SK-N-SH (cell line): Measurements from ENCODE around the gene BCL7C. TPM values are rescaled to one million over a fixed set of nuclear protein-coding genes. Genes with fewer than 3 reads are reported as not detected.

ENCODE experiments used
- CTCF ChIA-PET: fragments of 300-600, 350-600 bp; formaldehyde crosslinking; extraction: SDS; loops from one replicate; lab custom pipeline; 2021; lab: Yijun Ruan, JAX
- POLR2A ChIA-PET: fragments of 350-600 bp; sonication (Branson Sonifier 250); formaldehyde crosslinking; extraction: SDS; loops from one replicate; lab custom pipeline; 2020; ENCODE audit warnings: antibody characterized with exemption, inconsistent platforms; lab: Yijun Ruan, JAX
- DNase-seq: peaks from one replicate; pipeline ENCODE4 v3.0.0; 2012
- H2AFZ ChIP-seq: fragments of 200-600 bp; sonication (generic); 2 replicates; pipeline ENCODE4 v1.8.1; 2016; ENCODE audit warnings: antibody characterized with exemption, mild to moderate bottlenecking, low read depth
- H3F3A ChIP-seq: fragments of 200-600 bp; sonication (generic); replicated peaks from 2 replicates; pipeline ENCODE3; 2016; ENCODE audit warnings: antibody characterized with exemption, mild to moderate bottlenecking; ENCODE audit not compliant: insufficient read depth
- H3K27ac ChIP-seq, 2 experiments: fragments of 200-500 bp in 1 of 2; fragments of 200-600 bp in 1 of 2; sonication (Bioruptor generic) in 1 of 2; sonication (generic), shearing (Covaris generic) in 1 of 2; 2 replicates each; pipeline versions ENCODE4 v1.5.1 to v1.6.1; 2014 to 2016; ENCODE audit warnings: low read depth in 2 of 2, inconsistent platforms in 1 of 2, low read length in 1 of 2, mild to moderate bottlenecking in 1 of 2, mixed read lengths in 1 of 2
- H3K27me3 ChIP-seq: fragments of 200-600 bp; sonication (generic), shearing (Covaris generic); 2 replicates; pipeline ENCODE4 v1.6.1; 2016; ENCODE audit warnings: mixed run types; ENCODE audit not compliant: insufficient read depth
- H3K36me3 ChIP-seq, 2 experiments: fragments of 200-500 bp in 1 of 2; fragments of 200-600 bp in 1 of 2; sonication (Bioruptor generic) in 1 of 2; sonication (generic) in 1 of 2; replicated peaks in 1 of 2; 2 replicates each; pipeline versions ENCODE3 to v1.5.1; 2014 to 2016; ENCODE audit warnings: low read length in 1 of 2, mild to moderate bottlenecking in 1 of 2; ENCODE audit not compliant: insufficient read depth in 2 of 2, control insufficient read depth in 1 of 2
- H3K4me1 ChIP-seq, 2 experiments: fragments of 200-500 bp in 1 of 2; fragments of 200-600 bp in 1 of 2; sonication (Bioruptor generic) in 1 of 2; sonication (generic), shearing (Covaris generic) in 1 of 2; 2 replicates each; pipeline versions ENCODE4 v1.5.1 to v1.6.1; 2014 to 2016; ENCODE audit warnings: low read depth in 1 of 2, low read length in 1 of 2, mixed run types in 1 of 2; ENCODE audit not compliant: insufficient read depth in 2 of 2, control insufficient read depth in 1 of 2
- H3K4me2 ChIP-seq: fragments of 200-600 bp; sonication (generic), shearing (Covaris generic); 2 replicates; pipeline ENCODE4 v1.6.1; 2017; ENCODE audit warnings: mixed run types
- H3K4me3 ChIP-seq, 2 experiments: fragments of 200-500 bp in 1 of 2; fragments of 200-600 bp in 1 of 2; sonication (Bioruptor generic) in 1 of 2; sonication (generic), shearing (Covaris generic) in 1 of 2; 2 replicates each; pipeline versions ENCODE4 v1.5.1 to v1.8.1; 2014 to 2016; ENCODE audit warnings: low read depth in 2 of 2, inconsistent platforms in 1 of 2, low read length in 1 of 2, mild to moderate bottlenecking in 1 of 2, mixed read lengths in 1 of 2, moderate library complexity in 1 of 2
- H3K79me2 ChIP-seq: fragments of 200-600 bp; sonication (generic); 2 replicates; pipeline ENCODE4 v1.8.1; 2017; ENCODE audit warnings: mild to moderate bottlenecking; ENCODE audit not compliant: insufficient read depth
- H3K9ac ChIP-seq: fragments of 200-600 bp; sonication (generic); 2 replicates; pipeline ENCODE4 v1.6.1; 2017; ENCODE audit warnings: mixed run types
- H3K9me2 ChIP-seq: fragments of 200-600 bp; sonication (generic); 2 replicates; pipeline ENCODE4 v1.6.1; 2017; ENCODE audit warnings: mixed run types
- H3K9me3 ChIP-seq: fragments of 200-600 bp; sonication (generic); 2 replicates; pipeline ENCODE4 v1.6.1; 2017; ENCODE audit warnings: mixed run types, mild to moderate bottlenecking, moderate library complexity
- H4K20me1 ChIP-seq: fragments of 200-600 bp; sonication (generic); 2 replicates; pipeline ENCODE4 v1.6.1; 2017; ENCODE audit warnings: mild to moderate bottlenecking, mixed run types; ENCODE audit not compliant: insufficient read depth
- CHD2 ChIP-seq: fragments of 150-350 bp; IDR thresholded peaks from 2 replicates; pipeline ENCODE4 v1.6.1; 2018; ENCODE audit warnings: low read length; ENCODE audit not compliant: partially characterized antibody
- EZH2phosphoT487 ChIP-seq: fragments of 200-600 bp; sonication (generic); IDR thresholded peaks from 2 replicates; pipeline ENCODE4 v1.6.1; 2017; ENCODE audit warnings: low read depth, mixed run types, mild to moderate bottlenecking, antibody characterized with exemption, moderate library complexity, borderline replicate concordance
- FOSL2 ChIP-seq: IDR thresholded peaks from 2 replicates; pipeline ENCODE4 v1.4.0; 2012; ENCODE audit warnings: low read depth, mild to moderate bottlenecking, moderate library complexity, borderline replicate concordance
- FOXJ3 ChIP-seq: sonication (generic); formaldehyde crosslinking; IDR thresholded peaks from 2 replicates; pipeline ENCODE4 v1.5.1; 2020; ENCODE audit warnings: mild to moderate bottlenecking, missing genetic modification reagents
- FOXM1 ChIP-seq: IDR thresholded peaks from 2 replicates; pipeline ENCODE4 v1.4.0; 2012; ENCODE audit warnings: low read depth, mild to moderate bottlenecking
- GATA2 ChIP-seq: sonication (generic); formaldehyde crosslinking; IDR thresholded peaks from 2 replicates; pipeline ENCODE4 v1.5.0; 2020; ENCODE audit warnings: mild to moderate bottlenecking, missing genetic modification reagents
- MAX ChIP-seq: IDR thresholded peaks from 2 replicates; pipeline ENCODE4 v1.4.0; 2012; ENCODE audit warnings: low read depth
- MXI1 ChIP-seq: IDR thresholded peaks from 2 replicates; pipeline ENCODE4 v1.6.1; 2012; ENCODE audit warnings: mild to moderate bottlenecking, low read depth, low read length, improper control_type of control experiment
- NFIC ChIP-seq: IDR thresholded peaks from 2 replicates; pipeline ENCODE4 v1.4.0; 2012; ENCODE audit warnings: borderline replicate concordance
- NRF1 ChIP-seq: IDR thresholded peaks from 2 replicates; pipeline ENCODE4 v1.6.1; 2012; ENCODE audit warnings: low read depth, mild to moderate bottlenecking, low read length
- RAD21 ChIP-seq: IDR thresholded peaks from 2 replicates; pipeline ENCODE4 v1.6.1; 2012; ENCODE audit warnings: mild to moderate bottlenecking, low read length
- RCOR1 ChIP-seq: fragments of 150-350 bp; IDR thresholded peaks from 2 replicates; pipeline ENCODE4 v1.6.1; 2017; ENCODE audit warnings: antibody characterized with exemption, low read length
- RFX5 ChIP-seq: IDR thresholded peaks from 2 replicates; pipeline ENCODE4 v1.6.1; 2012; ENCODE audit warnings: mild to moderate bottlenecking, improper control_type of control experiment, low read length
- RXRA ChIP-seq: IDR thresholded peaks from 2 replicates; pipeline ENCODE4 v1.4.0; 2012; ENCODE audit warnings: low read depth, mild to moderate bottlenecking, borderline replicate concordance
- SIN3A ChIP-seq: IDR thresholded peaks from 2 replicates; pipeline ENCODE4 v1.6.1; 2012; ENCODE audit warnings: low read depth, mild to moderate bottlenecking, low read length, moderate library complexity, borderline replicate concordance
- SMC3 ChIP-seq: IDR thresholded peaks from 2 replicates; pipeline ENCODE4 v1.6.1; 2012; ENCODE audit warnings: low read depth, low read length, improper control_type of control experiment
- USF1 ChIP-seq: IDR thresholded peaks from 2 replicates; pipeline ENCODE4 v1.4.0; 2012; ENCODE audit warnings: low read depth, borderline replicate concordance
- YY1 ChIP-seq: IDR thresholded peaks from 2 replicates; pipeline ENCODE4 v1.4.0; 2012; ENCODE audit warnings: low read depth, mild to moderate bottlenecking
- ZBTB33 ChIP-seq: IDR thresholded peaks from 2 replicates; pipeline ENCODE4 v1.4.0; 2012; ENCODE audit warnings: low read depth, borderline replicate concordance
- WGBS: methylation state at CpG from one replicate; pipeline ENCODE4 v1.1.6; 2017; ENCODE audit warnings: low lambda C conversion rate; 5-methylcytosine and 5-hydroxymethylcytosine counted together
- polyA plus RNA-seq, 3 experiments: library from polyadenylated mRNA; depleted of rRNA; stranded (reverse); fragments of >200 nt; gene quantifications; 2 replicates each; pipeline ENCODE4 v1.2.3, GENCODE V29; 2012
- TF ChIP-seq, protein P1 (sequence below): fragments of 200-600 bp; sonication (generic); IDR thresholded peaks from 2 replicates; pipeline ENCODE4 v1.6.1; 2017; ENCODE audit warnings: antibody characterized with exemption, mild to moderate bottlenecking, moderate library complexity

The BCL7C gene
- polyA plus RNA-seq, 1 of the 3 experiments (the other 2 are of a cell fraction), result 56.3 TPM

DNA sequence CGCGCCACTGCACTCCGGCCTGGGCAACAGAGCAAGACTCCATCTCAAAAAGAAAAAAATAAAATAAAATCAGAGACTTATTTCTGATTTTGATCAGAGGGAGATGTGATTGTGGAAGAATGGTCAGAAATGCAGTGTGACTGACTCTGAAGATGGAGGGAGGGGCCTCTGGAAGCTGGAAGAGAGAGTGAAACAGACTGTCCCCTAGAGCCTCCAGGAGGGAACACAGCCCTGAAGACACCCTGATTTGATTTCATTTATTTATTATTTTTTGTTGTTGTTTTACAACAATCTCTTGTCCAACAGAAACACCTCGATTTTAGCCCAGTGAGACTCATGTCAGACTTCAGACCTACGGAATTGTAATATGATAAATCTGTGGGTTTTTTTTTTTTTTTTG lies 26.1 kb downstream of the BCL7C start:
- ChIA-PET POLR2A (no interaction called here), CTCF (interaction anchor here (1.5 to 4.1 kb wide), 4 partner anchors 12 to 34 kb away, joined by 4 to 13 read pairs (median 6); no protein-coding TSS in a partner anchor)
- H3K4me3 ChIP-seq, result peak overlapping the region in 1 of 2 experiments; percentile 16; a peak in 1 of 4 replicates
- peaks cover 0 to 2% of the 10 kb centered on the region in 2 experiments for H3K36me3 ChIP-seq
- no peak overlapping the region for H3K27ac ChIP-seq
- H3K9me3 ChIP-seq, result no peaks in the 10 kb centered on the region
- WGBS, result 89% methylated on average over 5 of the region's 5 CpGs
- no peaks in the 10 kb centered on the region for H3K4me1 ChIP-seq
- H4K20me1 ChIP-seq, result no peaks in the 10 kb centered on the region
- H3K27me3 ChIP-seq, result no peaks in the 10 kb centered on the region
- H2AFZ ChIP-seq, result no peak overlapping the region
- no peak overlapping the region for H3K4me2 ChIP-seq
- H3F3A ChIP-seq, result peaks cover 5% of the 10 kb centered on the region
- TF ChIP-seq, protein P1, sequence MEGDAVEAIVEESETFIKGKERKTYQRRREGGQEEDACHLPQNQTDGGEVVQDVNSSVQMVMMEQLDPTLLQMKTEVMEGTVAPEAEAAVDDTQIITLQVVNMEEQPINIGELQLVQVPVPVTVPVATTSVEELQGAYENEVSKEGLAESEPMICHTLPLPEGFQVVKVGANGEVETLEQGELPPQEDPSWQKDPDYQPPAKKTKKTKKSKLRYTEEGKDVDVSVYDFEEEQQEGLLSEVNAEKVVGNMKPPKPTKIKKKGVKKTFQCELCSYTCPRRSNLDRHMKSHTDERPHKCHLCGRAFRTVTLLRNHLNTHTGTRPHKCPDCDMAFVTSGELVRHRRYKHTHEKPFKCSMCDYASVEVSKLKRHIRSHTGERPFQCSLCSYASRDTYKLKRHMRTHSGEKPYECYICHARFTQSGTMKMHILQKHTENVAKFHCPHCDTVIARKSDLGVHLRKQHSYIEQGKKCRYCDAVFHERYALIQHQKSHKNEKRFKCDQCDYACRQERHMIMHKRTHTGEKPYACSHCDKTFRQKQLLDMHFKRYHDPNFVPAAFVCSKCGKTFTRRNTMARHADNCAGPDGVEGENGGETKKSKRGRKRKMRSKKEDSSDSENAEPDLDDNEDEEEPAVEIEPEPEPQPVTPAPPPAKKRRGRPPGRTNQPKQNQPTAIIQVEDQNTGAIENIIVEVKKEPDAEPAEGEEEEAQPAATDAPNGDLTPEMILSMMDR, result peak; percentile 42
- TF ChIP-seq EZH2phosphoT487, result no peak
- peak; percentile 19; the same call in 1 of the 2 replicates for TF ChIP-seq RAD21
- no peak overlapping the region for H3K9ac ChIP-seq
- DNase-seq, result peak; percentile 34
- H3K79me2 ChIP-seq, result no peaks in the 10 kb centered on the region
- no peaks in the 10 kb centered on the region for H3K9me2 ChIP-seq

DNA sequence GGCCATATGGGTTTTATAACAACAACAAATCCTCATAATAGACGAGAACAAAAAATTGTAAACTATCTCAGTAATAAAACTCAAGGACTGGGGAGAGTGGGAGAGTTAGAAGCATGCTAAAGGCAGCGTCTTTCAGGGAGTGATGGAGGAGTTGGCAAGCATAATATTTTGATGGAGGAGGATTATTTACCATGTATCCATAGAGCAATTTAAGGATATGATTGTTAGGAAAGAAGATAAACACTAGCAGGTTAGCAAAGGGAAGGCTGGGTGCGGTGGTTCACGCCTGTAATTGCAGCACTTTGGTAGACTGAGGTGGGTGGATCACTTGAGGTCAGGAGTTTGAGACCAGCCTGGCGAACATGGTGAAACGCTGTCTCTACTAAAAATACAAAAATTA lies 27.8 kb downstream of the BCL7C start:
- Histone ChIP-seq H3K4me2 (no peak overlapping the region), H3K9ac (no peak overlapping the region)
- POLR2A ChIA-PET, result no interaction called here

More for the DNA sequence above, 27.8 kb downstream of the BCL7C start:
- no peaks in the 10 kb centered on the region for H3K27me3 ChIP-seq
- CTCF ChIA-PET, result interaction anchor here (0.8 to 1.5 kb wide), 2 partner anchors 21 kb away, joined by 3 to 4 read pairs; no protein-coding TSS in a partner anchor
- H3K36me3 ChIP-seq, result no peaks in the 10 kb centered on the region
- H3K79me2 ChIP-seq, result no peaks in the 10 kb centered on the region
- H3K4me3 ChIP-seq, result no peak overlapping the region
- no peaks in the 10 kb centered on the region for H3K9me3 ChIP-seq
- H2AFZ ChIP-seq, result no peak overlapping the region
- H3K4me1 ChIP-seq, result no peaks in the 10 kb centered on the region
- TF ChIP-seq RFX5, result no peak
- no peak for TF ChIP-seq FOXJ3 (CRISPR knock-in tag)
- TF ChIP-seq RCOR1, result no peak
- TF ChIP-seq FOSL2, result no peak
- TF ChIP-seq ZBTB33, result no peak
- TF ChIP-seq MXI1, result no peak
- no peak for TF ChIP-seq SIN3A
- no peak for TF ChIP-seq NRF1
- no peak for TF ChIP-seq YY1
- TF ChIP-seq RXRA, result no peak
- TF ChIP-seq GATA2 (CRISPR knock-in tag), result no peak
- TF ChIP-seq FOXM1, result no peak
- TF ChIP-seq, protein P1, result no peak
- no peak for TF ChIP-seq NFIC
- TF ChIP-seq MAX, result no peak
- TF ChIP-seq SMC3, result no peak
- no peak for TF ChIP-seq CHD2
- no peak for TF ChIP-seq RAD21
- no peak for TF ChIP-seq USF1
- H3F3A ChIP-seq, result peaks cover 5% of the 10 kb centered on the region
- H3K27ac ChIP-seq, result no peak overlapping the region
- DNase-seq, result no peak
- H4K20me1 ChIP-seq, result no peaks in the 10 kb centered on the region
- H3K9me2 ChIP-seq, result no peaks in the 10 kb centered on the region
- WGBS, result 80% methylated on average over 6 of the region's 6 CpGs
